Nucleus accumbens (tissue), 56 donors: ENCODE results near the gene NEK7.
"Not testable (repeated sequence)": the region's sequence is repeated elsewhere in the genome, so short reads cannot be mapped to it uniquely, and the experiment has no call there.

Experiments used
- DNase-seq, 56 donors: peaks; one replicate each; lab custom pipeline; 2025; lab: John Stamatoyannopoulos, UW

NEK7 gene

GRCh38 chr1:198276241-198276640 is 119.4 kb downstream of the NEK7 start:
- no peak for DNase-seq

GRCh38 chr1:198278943-198279342 is 122.1 kb downstream of the NEK7 start:
- DNase-seq = no peak

GRCh38 chr1:198280080-198280479 is 123.3 kb downstream of the NEK7 start:
- no peak for DNase-seq

- DNase-seq = no peak
These were observed 125.1 kb downstream of the NEK7 start for GRCh38 chr1:198281911-198282310.

GRCh38 chr1:198283222-198283621 is 126.4 kb downstream of the NEK7 start:
- DNase-seq = no peak

- DNase-seq = no peak
These were observed 131.1 kb downstream of the NEK7 start for GRCh38 chr1:198287916-198288315.

- DNase-seq = no peak
These were observed 133.4 kb downstream of the NEK7 start for GRCh38 chr1:198290089-198290683.

GRCh38 chr1:198291036-198291435 is 134.2 kb downstream of the NEK7 start:
- no peak for DNase-seq

- no peak for DNase-seq
These were observed 135.1 kb downstream of the NEK7 start for GRCh38 chr1:198291924-198292323.

GRCh38 chr1:198295225-198295624 is 138.4 kb downstream of the NEK7 start:
- no peak for DNase-seq

- peak in 1 of 56 donors; percentile 1 for DNase-seq
These were observed 139.2 kb downstream of the NEK7 start for GRCh38 chr1:198295971-198296370.

GRCh38 chr1:198297281-198297680 is 140.5 kb downstream of the NEK7 start:
- no peak for DNase-seq

GRCh38 chr1:198298640-198299039 is 141.8 kb downstream of the NEK7 start:
- DNase-seq = peak in 15 of 56 donors; percentile 1 to 44 (median 7)

- DNase-seq = no peak
These were observed 143.7 kb downstream of the NEK7 start for GRCh38 chr1:198300451-198300850.

- no peak for DNase-seq
These were observed 147.6 kb downstream of the NEK7 start for GRCh38 chr1:198304431-198304830.

- not testable (repeated sequence) for DNase-seq
These were observed 158.0 kb downstream of the NEK7 start for GRCh38 chr1:198314817-198315216.

- DNase-seq = not testable (repeated sequence)
These were observed 158.5 kb downstream of the NEK7 start for GRCh38 chr1:198315331-198315730.

- no peak for DNase-seq
These were observed 159.8 kb downstream of the NEK7 start for GRCh38 chr1:198316546-198317100.

- DNase-seq = no peak
These were observed 161.3 kb downstream of the NEK7 start for GRCh38 chr1:198318085-198318484.

- DNase-seq = no peak
These were observed 164.0 kb downstream of the NEK7 start for GRCh38 chr1:198320759-198321158.

GRCh38 chr1:198326232-198326631 is 169.4 kb downstream of the NEK7 start:
- no peak for DNase-seq

GRCh38 chr1:198326915-198327314 is 170.1 kb downstream of the NEK7 start:
- DNase-seq = no peak
